GM19035 (cell line): ENCODE data around the gene POT1.
A peak's percentile ranks its signal among the peaks of the same experiment; 100 is the strongest.

ENCODE experiments used
- ATAC-seq: cut with Tn5 transposase; IDR thresholded peaks from one replicate; pipeline ENCODE4 v1.9.1; 2021; ENCODE audit not compliant: unreplicated experiment

POT1 gene

DNA sequence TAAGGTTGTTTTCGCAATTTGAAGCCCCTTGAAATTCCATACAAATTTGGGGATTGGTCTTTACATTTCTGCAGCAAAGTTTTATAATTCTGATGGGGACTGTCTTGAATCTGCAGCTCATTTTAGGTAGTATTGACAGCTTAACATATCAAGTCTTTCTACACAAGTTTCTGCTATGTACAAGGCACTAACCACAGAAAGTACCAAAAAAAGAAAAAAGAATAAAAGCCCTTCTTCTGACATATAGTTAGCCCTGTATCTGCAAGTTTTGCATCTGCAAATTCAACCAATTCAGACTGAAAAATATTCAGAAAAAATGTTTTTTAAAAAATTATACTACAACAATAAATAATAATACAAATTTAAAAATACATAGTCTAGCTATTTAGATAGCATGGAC lies 15.3 kb downstream of the POT1 start:
- peak; percentile 42 for ATAC-seq

- ATAC-seq, result no peak
Measured at GRCh38 chr7:124912972-124913371, 16.7 kb downstream of the POT1 start.

DNA sequence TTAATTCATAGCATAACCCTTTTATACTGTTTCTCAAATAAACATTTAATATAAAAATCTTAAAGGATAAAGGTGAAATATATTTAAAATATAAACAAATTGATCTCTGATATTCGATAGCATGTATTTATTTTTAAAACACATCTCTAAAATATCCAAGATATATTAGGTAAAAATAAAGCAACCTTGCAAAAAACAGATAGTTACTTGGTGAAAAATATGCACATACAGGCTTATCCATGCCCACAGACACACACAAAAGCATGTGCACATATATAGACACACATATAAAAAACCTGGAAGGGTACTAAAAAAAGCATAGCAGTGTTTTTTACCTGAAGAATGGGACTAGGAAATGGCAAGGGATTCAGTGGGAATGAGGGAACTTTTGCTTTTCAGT lies 19.8 kb downstream of the POT1 start:
- ATAC-seq, result no peak

- ATAC-seq, result no peak
Measured at GRCh38 chr7:124908259-124908658, 21.4 kb downstream of the POT1 start.

GRCh38 chr7:124907490-124907889 lies 22.1 kb downstream of the POT1 start:
- no peak for ATAC-seq

GRCh38 chr7:124898531-124898930 lies 31.1 kb downstream of the POT1 start:
- no peak for ATAC-seq

DNA sequence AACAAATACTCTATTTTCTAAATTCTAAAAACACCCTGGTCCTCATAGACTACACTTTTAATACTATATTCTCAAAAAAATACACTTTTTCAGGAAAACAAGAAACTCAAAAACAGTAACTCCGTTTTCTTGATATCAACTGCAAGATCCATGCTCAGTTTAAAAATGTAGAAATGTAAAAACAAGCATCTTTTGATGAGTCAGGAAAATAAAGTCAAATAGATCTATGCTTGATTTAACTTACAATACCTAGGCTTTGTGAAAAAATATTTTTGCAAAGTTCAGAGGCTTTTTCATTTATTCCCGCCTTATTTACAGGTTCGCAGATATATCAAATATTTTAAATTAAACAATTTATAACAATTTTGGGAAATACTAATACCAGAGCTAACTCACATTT lies 33.6 kb downstream of the POT1 start:
- no peak for ATAC-seq

GRCh38 chr7:124893140-124893827 lies 36.3 kb downstream of the POT1 start:
- ATAC-seq, result peak; percentile 72

GRCh38 chr7:124887247-124887646 lies 42.4 kb downstream of the POT1 start:
- no peak for ATAC-seq

DNA sequence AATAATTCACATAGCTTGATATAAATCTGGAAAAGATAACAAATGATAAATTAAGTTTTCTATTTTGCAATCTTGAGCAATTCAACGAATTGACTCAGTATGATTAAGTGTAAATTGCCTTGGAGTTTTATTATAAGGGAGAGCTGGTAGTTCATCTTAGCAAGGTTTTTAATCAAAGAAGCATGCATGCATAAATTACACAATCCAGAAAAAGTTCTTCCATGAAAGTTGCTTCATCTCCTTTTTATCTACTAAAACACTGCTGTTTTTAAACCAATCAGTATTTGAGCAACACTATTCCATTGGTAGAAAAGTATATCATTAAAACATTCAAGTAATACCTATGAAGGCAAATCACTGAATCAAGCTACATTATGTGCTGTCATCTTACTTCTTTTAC lies 47.6 kb downstream of the POT1 start:
- ATAC-seq, result no peak

DNA sequence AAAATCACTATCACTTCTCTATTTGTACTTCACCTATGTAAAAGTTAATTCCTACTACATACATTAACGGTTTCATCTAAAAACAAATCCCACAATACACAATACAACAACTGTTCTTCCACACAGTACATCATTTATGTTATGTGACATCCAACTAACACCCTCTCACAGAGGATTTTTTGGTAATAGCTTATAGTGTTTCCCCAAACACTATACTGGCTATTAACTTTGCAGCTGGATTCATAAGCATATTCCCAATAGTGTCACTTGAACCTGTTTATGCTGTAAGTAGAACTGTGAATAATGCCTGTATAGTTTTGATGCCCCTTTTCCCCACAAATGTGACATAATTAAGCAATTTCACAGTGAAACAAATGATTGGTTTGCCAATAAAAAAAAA lies 49.9 kb downstream of the POT1 start:
- no peak for ATAC-seq

DNA sequence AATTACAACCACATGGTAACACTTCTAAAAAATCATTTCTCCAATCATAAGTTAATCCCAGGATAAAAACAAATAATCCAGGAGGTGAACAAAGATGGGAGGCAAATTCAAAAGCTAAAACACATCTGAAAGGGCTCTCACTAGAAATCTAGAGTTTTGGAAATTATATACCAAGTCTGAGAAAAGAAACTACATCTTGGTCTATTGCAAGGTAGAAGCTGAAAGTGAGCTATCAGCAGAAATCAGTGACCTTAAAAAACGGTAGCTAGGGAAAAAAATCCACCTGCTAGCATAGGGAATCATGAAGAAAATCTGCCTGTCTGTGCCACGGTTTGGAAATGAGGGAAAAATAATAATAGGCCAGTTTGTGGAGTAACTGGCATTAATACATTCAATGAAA lies 50.5 kb downstream of the POT1 start:
- ATAC-seq, result no peak

DNA sequence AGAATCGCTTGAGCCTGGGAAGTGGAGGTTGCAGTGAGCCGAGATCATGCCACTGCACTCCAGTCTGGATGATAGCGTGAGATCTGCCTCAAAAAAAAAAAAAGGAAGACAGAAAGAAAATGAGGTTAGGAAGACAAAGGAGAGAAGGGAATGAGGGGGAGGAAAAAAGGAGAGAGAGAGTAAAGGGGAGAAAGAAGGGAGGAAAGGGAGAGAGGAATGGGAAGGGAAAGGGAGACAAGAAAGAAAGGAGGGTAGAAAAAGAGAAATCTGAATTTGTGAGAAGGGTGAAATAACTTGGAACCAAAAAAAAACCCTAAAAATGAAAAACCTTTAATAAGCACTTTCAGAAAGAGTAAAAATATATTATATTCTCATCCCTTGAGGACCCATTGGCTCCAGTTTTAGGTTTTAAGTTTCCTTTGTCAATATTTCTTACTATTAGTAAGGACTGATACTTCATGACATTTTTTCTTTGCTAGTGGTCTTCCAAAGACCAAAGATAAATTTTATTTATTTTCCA lies 54.9 kb downstream of the POT1 start:
- no peak for ATAC-seq

DNA sequence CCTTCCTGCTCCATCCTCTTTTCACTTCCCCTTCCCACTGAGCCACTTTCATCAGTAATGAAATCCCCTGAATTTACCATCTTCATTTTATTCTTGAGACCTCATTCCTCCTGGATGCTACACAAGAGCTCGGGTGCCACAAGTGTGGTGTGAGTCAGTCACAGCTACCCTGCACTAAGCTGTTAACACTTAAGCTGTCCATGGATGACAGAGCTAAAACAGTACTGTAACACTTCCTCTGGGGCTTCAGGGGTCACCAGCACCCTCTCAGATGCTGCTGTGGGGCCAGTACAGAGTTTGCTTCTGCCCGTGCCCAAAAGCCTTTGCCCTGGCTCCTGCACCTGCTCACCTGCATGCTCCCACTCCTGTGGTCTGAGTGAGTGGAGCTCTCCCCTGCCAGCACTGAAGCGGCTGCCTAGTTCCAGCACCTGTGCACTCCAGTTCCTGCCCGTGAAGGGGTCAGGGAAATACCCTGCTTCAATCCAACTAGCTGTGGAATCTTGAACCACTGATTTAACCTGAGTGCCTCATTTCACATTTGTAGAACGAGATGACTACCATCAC lies 71.9 kb downstream of the POT1 start:
- no peak for ATAC-seq

DNA sequence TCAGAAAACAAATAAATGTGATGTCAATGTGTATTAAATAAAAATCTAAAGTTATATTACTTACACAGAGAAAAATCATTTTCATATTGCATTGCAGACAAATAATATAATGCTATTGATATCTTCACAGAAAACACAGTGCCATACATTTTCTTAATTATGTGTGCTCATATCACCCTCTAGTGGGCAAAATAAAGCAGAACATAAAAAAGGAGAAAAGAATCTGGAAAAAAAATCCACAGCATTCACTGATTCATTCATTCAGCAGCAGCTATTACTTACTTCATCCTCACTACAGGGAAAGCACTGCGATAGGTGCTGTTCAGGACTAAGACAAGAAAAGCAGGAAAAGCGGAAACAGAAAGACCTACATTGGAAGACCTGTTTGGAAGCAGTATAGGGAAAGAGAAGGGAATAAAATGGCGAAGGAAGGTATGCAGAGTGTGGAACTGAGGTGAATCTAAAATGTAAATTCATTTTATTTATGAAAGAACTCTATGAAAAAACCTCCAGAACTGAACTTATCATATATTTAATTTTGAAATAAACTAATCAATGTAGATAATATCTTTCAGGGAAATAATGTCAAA lies 73.2 kb downstream of the POT1 start:
- peak; percentile 69 for ATAC-seq

GRCh38 chr7:124843336-124843735 lies 86.3 kb downstream of the POT1 start:
- ATAC-seq, result no peak

DNA sequence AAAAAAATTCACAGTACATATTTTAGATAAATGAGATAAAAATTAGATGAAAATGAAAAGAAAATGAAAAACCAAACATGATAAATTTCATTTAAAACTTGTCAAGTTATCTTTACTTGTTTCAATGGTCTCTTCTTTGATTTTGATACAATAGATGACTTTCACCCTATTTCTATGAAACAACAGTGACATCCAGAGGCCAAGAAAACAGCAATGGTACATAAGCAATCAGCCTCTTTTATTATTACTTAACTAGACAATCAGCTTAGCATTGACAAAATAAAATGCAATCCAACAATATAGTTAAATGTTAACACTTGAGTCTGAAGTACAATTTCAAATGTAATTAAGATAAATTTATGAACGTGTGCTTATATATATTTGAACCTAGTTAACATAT lies 89.2 kb downstream of the POT1 start:
- ATAC-seq, result no peak

- no peak for ATAC-seq
Measured at GRCh38 chr7:124839687-124840086, 89.9 kb downstream of the POT1 start.

GRCh38 chr7:124836173-124836572 lies 93.5 kb downstream of the POT1 start:
- ATAC-seq, result no peak

DNA sequence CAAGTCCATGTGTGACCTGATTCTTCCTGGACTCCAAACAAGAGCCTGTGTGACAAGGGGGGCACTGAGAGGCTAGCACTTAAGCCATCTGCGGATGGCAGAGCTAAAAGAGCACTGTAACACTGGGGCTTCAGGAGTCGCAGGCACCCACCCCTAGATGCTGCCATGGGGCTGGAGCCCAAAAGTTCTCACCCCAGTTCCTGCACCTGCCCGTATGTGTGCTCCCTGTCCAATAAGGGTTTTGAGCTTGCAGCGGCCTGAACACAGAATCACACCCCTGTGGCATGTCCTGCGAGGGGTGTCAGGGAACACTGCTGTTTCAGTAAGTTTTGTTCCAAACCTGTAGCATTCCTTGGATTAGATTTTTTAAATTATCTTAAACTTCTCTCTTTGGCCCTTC lies 110.8 kb downstream of the POT1 start:
- ATAC-seq, result no peak

DNA sequence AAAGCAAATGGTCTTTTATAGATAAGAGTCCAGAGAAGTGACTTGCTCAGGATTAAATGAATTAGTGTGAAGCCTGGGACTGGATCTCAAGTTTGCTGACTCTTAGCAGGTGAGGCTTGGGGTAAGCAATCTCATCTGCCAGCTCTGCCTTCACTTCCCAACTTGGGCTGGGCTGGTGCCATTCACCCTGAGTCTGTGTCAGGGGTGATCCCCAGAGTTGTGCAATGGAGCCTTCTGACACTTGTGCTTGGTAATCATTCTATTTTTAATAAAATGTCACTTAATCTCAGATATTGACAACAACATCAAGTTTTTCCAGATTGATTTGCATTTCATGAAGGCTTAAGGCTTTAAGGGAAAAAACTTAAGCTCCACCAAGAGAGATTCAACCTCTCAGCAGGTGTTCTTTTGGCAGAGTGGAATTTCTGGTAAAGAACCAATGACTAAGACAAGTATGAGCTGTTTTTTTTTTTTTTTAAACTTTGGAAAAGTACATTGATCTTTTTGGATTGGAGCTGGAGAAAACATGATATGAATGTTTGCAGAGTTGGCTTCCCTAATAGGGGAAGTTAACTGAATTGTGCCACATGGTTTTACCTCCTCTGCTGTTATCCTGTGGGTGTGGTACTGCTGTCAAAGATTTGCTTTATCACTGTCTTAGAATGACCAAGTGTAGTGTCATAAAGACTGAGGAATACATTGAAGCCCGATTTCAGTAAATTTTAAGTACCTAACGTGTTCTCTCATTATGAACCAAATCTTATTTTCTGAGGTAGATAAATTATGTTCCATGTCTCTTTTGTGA lies 115.4 kb downstream of the POT1 start:
- ATAC-seq, result no peak

DNA sequence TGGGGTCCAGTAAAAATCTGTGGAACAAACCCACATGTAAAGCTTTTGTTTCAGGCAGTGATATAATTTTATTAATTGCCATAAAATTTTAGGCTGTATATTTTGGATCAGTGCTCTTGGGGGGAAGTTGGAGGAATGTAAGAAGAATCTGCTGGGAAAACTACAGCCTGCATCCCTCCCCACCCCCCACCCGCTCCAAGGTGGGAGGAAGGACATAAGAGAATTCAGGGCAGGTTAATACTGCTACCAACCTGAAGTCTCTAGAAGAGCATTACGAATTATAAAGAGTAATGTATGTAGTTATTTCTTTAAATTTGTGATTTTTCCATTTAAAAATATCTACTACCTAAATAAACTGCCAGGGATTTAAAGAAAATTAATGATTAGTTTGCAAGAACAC lies 116.9 kb downstream of the POT1 start:
- no peak for ATAC-seq
